H1 (cell line): ENCODE measurements around the gene PGAM1. TPM values are rescaled to one million over a fixed set of nuclear protein-coding genes. Genes with fewer than 3 reads are reported as not detected.

Experiments
- CTCF ChIA-PET: fragments of 300-600 bp; sonication (Branson Sonifier 250); formaldehyde crosslinking; loops from one replicate; lab custom pipeline; 2021; ENCODE audit not compliant: partially characterized antibody; lab: Charles Lee
- POLR2A ChIA-PET: fragments of 300-600 bp; sonication (Branson Sonifier 250); formaldehyde crosslinking; loops from one replicate; lab custom pipeline; 2021; ENCODE audit warnings: inconsistent platforms; ENCODE audit not compliant: partially characterized antibody; lab: Charles Lee
- DNase-seq, 2 experiments: peaks; one replicate each; pipeline versions ENCODE4 v3.0.0 to v3.0.0-alpha.2; 2010 to 2022; ENCODE audit warnings: low spot score in 2 of 2, low read depth in 1 of 2, mixed read lengths in 1 of 2
- FAIRE-seq: peaks from 2 replicates; lab custom pipeline; 2011; peaks lifted over from hg19 to GRCh38; lab: Jason Lieb, UNC
- H2AFZ ChIP-seq: 2 replicates; pipeline ENCODE4 v1.8.1; 2012; ENCODE audit warnings: low read length, inconsistent platforms
- H2AK5ac ChIP-seq: 2 replicates; pipeline ENCODE4 v1.6.1; 2013; ENCODE audit warnings: low read depth, low read length
- H2BK120ac ChIP-seq: replicated peaks from 2 replicates; pipeline ENCODE3; 2013; ENCODE audit warnings: low read depth, low read length, inconsistent platforms
- H2BK12ac ChIP-seq: 2 replicates; pipeline ENCODE4 v1.6.1; 2013; ENCODE audit warnings: low read depth, low read length
- H2BK15ac ChIP-seq: 2 replicates; pipeline ENCODE4 v1.6.1; 2013; ENCODE audit warnings: low read length
- H2BK20ac ChIP-seq: 2 replicates; pipeline ENCODE4 v1.6.1; 2013; ENCODE audit warnings: low read length
- H2BK5ac ChIP-seq: 2 replicates; pipeline ENCODE4 v1.6.1; 2013; ENCODE audit warnings: low read depth, low read length
- H3K14ac ChIP-seq: 2 replicates; pipeline ENCODE4 v1.6.1; 2013; ENCODE audit warnings: inconsistent platforms; ENCODE audit not compliant: insufficient read length
- H3K18ac ChIP-seq: 2 replicates; pipeline ENCODE4 v1.6.1; 2013; ENCODE audit warnings: low read length; ENCODE audit errors: extremely low read depth
- H3K23ac ChIP-seq: 2 replicates; pipeline ENCODE4 v1.6.1; 2013; ENCODE audit warnings: inconsistent platforms; ENCODE audit not compliant: insufficient read length
- H3K23me2 ChIP-seq: 2 replicates; pipeline ENCODE4 v1.6.1; 2013; ENCODE audit warnings: low read depth, low read length
- H3K27ac ChIP-seq: 2 replicates; pipeline ENCODE4 v1.6.1; 2011; ENCODE audit warnings: low read depth, low read length, inconsistent platforms
- H3K27me3 ChIP-seq, 4 experiments: replicated peaks in 1 of 4; 1 replicate in 1 of 4; 2 replicates in 3 of 4; pipeline versions ENCODE4 v1.6.1 to v1.8.1; 2011 to 2013; ENCODE audit warnings: low read length in 3 of 4, mild to moderate bottlenecking in 3 of 4, inconsistent platforms in 2 of 4, mixed read lengths in 2 of 4, moderate library complexity in 1 of 4; ENCODE audit not compliant: control insufficient read depth in 3 of 4, insufficient read depth in 3 of 4; ENCODE audit errors: extremely low read depth in 1 of 4
- H3K36me3 ChIP-seq, 4 experiments: 2 replicates each; pipeline versions ENCODE4 v1.6.1 to v1.8.1; 2011 to 2013; ENCODE audit warnings: mild to moderate bottlenecking in 4 of 4, low read length in 3 of 4, moderate library complexity in 2 of 4, control low read depth in 1 of 4, inconsistent platforms in 1 of 4; ENCODE audit not compliant: insufficient read depth in 4 of 4, control insufficient read depth in 2 of 4
- H3K4ac ChIP-seq: replicated peaks from 2 replicates; pipeline ENCODE3; 2013; ENCODE audit warnings: low read length, low read depth, mixed read lengths, inconsistent platforms; ENCODE audit not compliant: insufficient read length
- H3K4me1 ChIP-seq, 4 experiments: replicated peaks in 1 of 4; 1 replicate in 1 of 4; 2 replicates in 3 of 4; pipeline versions ENCODE4 v1.6.1 to v1.8.1; 2011 to 2013; ENCODE audit warnings: low read length in 3 of 4, inconsistent platforms in 2 of 4, mixed read lengths in 1 of 4; ENCODE audit not compliant: insufficient read depth in 4 of 4, control insufficient read depth in 3 of 4
- H3K4me2 ChIP-seq, 2 experiments: 2 replicates each; pipeline versions ENCODE4 v1.6.1 to v1.8.1; 2011 to 2013; ENCODE audit warnings: low read depth in 2 of 2, low read length in 2 of 2, control low read depth in 1 of 2, inconsistent platforms in 1 of 2, mild to moderate bottlenecking in 1 of 2; ENCODE audit not compliant: insufficient read depth in 1 of 2
- H3K4me3 ChIP-seq, 4 experiments: fragments of 200-600, 300-600 bp in 1 of 4; sonication (generic), shearing (Covaris generic), sonication (Bioruptor Twin) in 1 of 4; 2 replicates each; pipeline versions ENCODE4 v1.5.1 to v1.8.1; 2011 to 2016; ENCODE audit warnings: low read length in 4 of 4, low read depth in 3 of 4, control low read depth in 2 of 4, inconsistent platforms in 2 of 4, mild to moderate bottlenecking in 2 of 4, mixed read lengths in 1 of 4, moderate library complexity in 1 of 4; ENCODE audit not compliant: insufficient read depth in 2 of 4; ENCODE audit errors: extremely low read depth in 1 of 4
- H3K56ac ChIP-seq: replicated peaks from 2 replicates; pipeline ENCODE3; 2013; ENCODE audit warnings: low read depth, mild to moderate bottlenecking, mixed read lengths, low read length, inconsistent platforms; ENCODE audit not compliant: insufficient read length
- H3K79me1 ChIP-seq: 2 replicates; pipeline ENCODE4 v1.6.1; 2013; ENCODE audit warnings: low read depth, low read length, control low read depth
- H3K79me2 ChIP-seq, 2 experiments: 2 replicates each; pipeline versions ENCODE4 v1.6.1 to v1.8.1; 2012 to 2013; ENCODE audit warnings: low read length in 2 of 2, mild to moderate bottlenecking in 2 of 2, inconsistent platforms in 1 of 2; ENCODE audit not compliant: insufficient read depth in 2 of 2, control insufficient read depth in 1 of 2
- H3K9ac ChIP-seq, 4 experiments: replicated peaks in 1 of 4; 1 replicate in 1 of 4; 2 replicates in 3 of 4; pipeline versions ENCODE4 v1.6.1 to v1.8.1; 2011 to 2013; ENCODE audit warnings: low read depth in 3 of 4, low read length in 3 of 4, control low read depth in 2 of 4, mild to moderate bottlenecking in 2 of 4, moderate library complexity in 2 of 4, inconsistent platforms in 1 of 4; ENCODE audit errors: extremely low read depth in 1 of 4
- H3K9me3 ChIP-seq, 2 experiments: 2 replicates each; pipeline versions ENCODE4 v1.6.1 to v1.8.1; 2012 to 2013; ENCODE audit warnings: mild to moderate bottlenecking in 2 of 2, moderate library complexity in 2 of 2, control low read depth in 1 of 2, inconsistent platforms in 1 of 2, low read depth in 1 of 2, low read length in 1 of 2, mixed read lengths in 1 of 2; ENCODE audit not compliant: insufficient read depth in 2 of 2
- H4K20me1 ChIP-seq, 2 experiments: replicated peaks in 1 of 2; 2 replicates each; pipeline versions ENCODE3 to v1.8.1; 2011 to 2013; ENCODE audit warnings: inconsistent platforms in 2 of 2, low read length in 2 of 2, mild to moderate bottlenecking in 1 of 2; ENCODE audit not compliant: insufficient read depth in 2 of 2, control insufficient read depth in 1 of 2
- H4K5ac ChIP-seq: 2 replicates; pipeline ENCODE4 v1.6.1; 2013; ENCODE audit warnings: low read length, low read depth, mixed read lengths, inconsistent platforms; ENCODE audit not compliant: insufficient read length
- H4K8ac ChIP-seq: 2 replicates; pipeline ENCODE4 v1.8.0; 2013; ENCODE audit warnings: mild to moderate bottlenecking, moderate library complexity, low read length, inconsistent platforms; ENCODE audit not compliant: insufficient read depth; ENCODE audit errors: extremely low read depth
- H4K91ac ChIP-seq: replicated peaks from 2 replicates; pipeline ENCODE3; 2013; ENCODE audit warnings: low read length, mixed read lengths, inconsistent platforms; ENCODE audit not compliant: insufficient read length
- WGBS, 2 experiments: shearing (Covaris generic) in 1 of 2; methylation state at CpG; one replicate each; pipeline versions ENCODE4 v1.1.6 to v1.1.7; 2013 to 2015; ENCODE audit warnings: low lambda C conversion rate in 2 of 2, mixed read lengths in 2 of 2, inconsistent platforms in 1 of 2, low coverage in 1 of 2, missing lambda C conversion rate in 1 of 2; ENCODE audit not compliant: insufficient replicate concordance in 2 of 2, insufficient coverage in 1 of 2, insufficient read length in 1 of 2; ENCODE audit errors: extremely low coverage in 1 of 2, missing lambda C conversion rate in 1 of 2; 5-methylcytosine and 5-hydroxymethylcytosine counted together
- polyA plus RNA-seq, 7 experiments: library from polyadenylated mRNA; depleted of rRNA in 3 of 7; stranded (reverse) in 5 of 7; unstranded in 2 of 7; fragments of >200 nt in 5 of 7; fragments of 200-250 nt in 2 of 7; gene quantifications; 1 replicate in 5 of 7; 2 replicates in 1 of 7; 4 replicates in 1 of 7; pipeline versions ENCODE4 v1.2.1 to v1.2.3, GENCODE V29; 2011 to 2013; ENCODE audit warnings: missing spikeins in 2 of 7, mixed read lengths in 2 of 7
- total RNA-seq: library from RNA; stranded (reverse); fragmentation: NEBNext Ultra II Directional; extraction: Animal tissue kit (Norgen Biotek cat#: 25700); gene quantifications from 2 replicates; pipeline ENCODE4 v1.2.1, GENCODE V29; 2021
- TF ChIP-seq, protein P1 (sequence below): IDR thresholded peaks from 2 replicates; pipeline ENCODE4 v1.6.1; 2012; ENCODE audit warnings: inconsistent platforms

Gene PGAM1
- total and polyA plus RNA-seq, 2 of the 8 experiments (the other 6 are each of a cell fraction or from before 2014, with no cell fraction given): 791 to 799 TPM

DNA sequence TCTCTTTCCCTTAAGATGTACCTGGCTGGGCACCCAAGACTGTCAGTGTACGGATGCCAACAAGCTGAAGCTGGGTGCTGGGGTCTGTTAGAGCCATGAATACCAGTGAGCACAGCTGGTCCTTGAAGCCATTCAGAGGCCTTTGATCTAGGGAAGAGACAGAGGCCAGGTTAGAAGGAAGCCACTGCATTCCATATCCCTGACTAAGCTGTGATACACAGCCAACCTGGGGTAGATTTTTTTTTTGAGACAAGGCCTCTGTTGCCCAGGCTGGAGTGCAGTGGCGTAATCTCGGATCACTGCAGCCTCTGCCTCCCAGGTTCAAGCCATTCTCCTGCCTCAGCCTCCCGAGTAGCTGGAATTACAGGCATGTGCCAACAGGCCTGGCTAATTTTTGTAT is 40.8 kb downstream of the PGAM1 start:
- H3K79me1 ChIP-seq: no peaks in the 10 kb centered on the region
- no peaks in the 10 kb centered on the region for H3K27me3 ChIP-seq
- TF ChIP-seq, protein P1, sequence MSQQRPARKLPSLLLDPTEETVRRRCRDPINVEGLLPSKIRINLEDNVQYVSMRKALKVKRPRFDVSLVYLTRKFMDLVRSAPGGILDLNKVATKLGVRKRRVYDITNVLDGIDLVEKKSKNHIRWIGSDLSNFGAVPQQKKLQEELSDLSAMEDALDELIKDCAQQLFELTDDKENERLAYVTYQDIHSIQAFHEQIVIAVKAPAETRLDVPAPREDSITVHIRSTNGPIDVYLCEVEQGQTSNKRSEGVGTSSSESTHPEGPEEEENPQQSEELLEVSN: no peak
- H2AK5ac ChIP-seq: no peak overlapping the region
- WGBS, 2 experiments: 88% methylated on average over 4 of the region's 4 CpGs; no CpG with 5 or more reads in 1 of the 2 experiments
- no peaks in the 10 kb centered on the region for H3K4me1 ChIP-seq
- no peak overlapping the region for H2BK20ac ChIP-seq
- no peak overlapping the region for H2BK5ac ChIP-seq
- H3K56ac ChIP-seq: no peak overlapping the region
- no peak overlapping the region for H3K18ac ChIP-seq
- H3K9ac ChIP-seq: no peak overlapping the region
- H3K14ac ChIP-seq: no peak overlapping the region
- H2AFZ ChIP-seq: no peak overlapping the region
- DNase-seq (no peak), FAIRE-seq (no peak)
- H3K79me2 ChIP-seq: no peaks in the 10 kb centered on the region
- no peak overlapping the region for H4K5ac ChIP-seq
- H3K36me3 ChIP-seq: peaks cover 30 to 86% (median 66%) of the 10 kb centered on the region in 4 experiments
- H4K91ac ChIP-seq: no peak overlapping the region
- CTCF ChIA-PET: interaction anchor here (0.6 to 5.5 kb wide), 15 partner anchors 9 to 147 kb away, joined by 3 to 65 read pairs (median 6); partner anchors contain the start of gene ANKRD2
- H4K20me1 ChIP-seq: peaks cover 3 to 4% of the 10 kb centered on the region in 2 experiments
- no peak overlapping the region for H2BK120ac ChIP-seq
- H3K27ac ChIP-seq: no peak overlapping the region
- POLR2A ChIA-PET: interaction anchor here (0.9 to 12.5 kb wide), 8 partner anchors 9 to 66 kb away, joined by 3 to 105 read pairs (median 4); no protein-coding TSS in a partner anchor
- no peak overlapping the region for H3K23ac ChIP-seq
- no peaks in the 10 kb centered on the region for H3K23me2 ChIP-seq
- H3K4me2 ChIP-seq: no peak overlapping the region
- no peak overlapping the region for H3K4ac ChIP-seq
- H2BK15ac ChIP-seq: no peak overlapping the region
- H3K4me3 ChIP-seq: no peak overlapping the region
- no peaks in the 10 kb centered on the region for H3K9me3 ChIP-seq
- H2BK12ac ChIP-seq: no peak overlapping the region
- no peak overlapping the region for H4K8ac ChIP-seq
